PC-3 (cell line): ENCODE data around the gene GNPDA1.

Experiments
- EZH2 ChIP-seq: fragments of 300-600 bp; sonication (generic); IDR thresholded peaks from one replicate; pipeline ENCODE4 v1.6.1; 2017; ENCODE audit warnings: antibody characterized with exemption, mild to moderate bottlenecking, low read length; ENCODE audit not compliant: unreplicated experiment
- TF ChIP-seq, protein P1 (sequence below): fragments of 300-600 bp; sonication (generic); conservative IDR thresholded peaks from 2 replicates; pipeline ENCODE4 v1.5.1; 2017; ENCODE audit warnings: antibody characterized with exemption, low read depth, mild to moderate bottlenecking, low read length

DNA sequence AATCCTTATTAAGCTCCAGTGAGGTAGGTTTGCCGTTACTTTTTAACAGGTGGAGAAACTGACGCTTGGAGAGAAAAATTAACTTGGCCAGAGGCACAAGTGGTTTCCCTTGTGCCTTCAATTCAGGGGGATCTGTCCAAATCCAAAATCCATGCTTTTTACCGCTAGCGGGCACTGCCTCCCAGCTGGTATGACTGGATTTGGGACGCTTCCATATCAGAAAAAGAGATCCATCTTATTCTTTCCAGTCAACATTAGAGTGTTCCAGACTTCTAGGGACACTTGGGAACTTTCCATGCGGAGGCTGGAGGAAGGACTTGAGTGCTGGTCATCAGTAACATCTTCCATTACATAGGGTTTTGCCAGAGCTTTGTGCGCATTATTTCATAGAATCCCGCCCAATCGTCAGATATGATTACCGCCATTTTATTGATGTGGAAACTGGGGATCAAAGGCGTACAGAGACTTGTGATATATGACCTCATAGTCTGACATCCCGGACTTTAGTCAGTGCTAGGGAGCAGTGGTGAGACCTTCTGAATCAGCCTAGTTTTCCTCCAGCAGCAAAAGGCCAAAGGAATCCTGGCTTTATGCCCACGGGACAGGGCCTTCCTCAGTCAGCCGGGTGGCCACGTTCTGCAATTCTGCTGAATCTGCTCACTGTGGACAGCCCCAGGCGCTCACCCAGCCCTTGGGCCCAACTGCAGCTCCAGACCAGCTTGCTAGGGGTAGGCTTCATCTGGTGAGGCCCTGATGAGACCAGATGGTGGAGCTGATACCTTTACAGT, 1.1 kb upstream of the GNPDA1 start:
- TF ChIP-seq, protein P1, sequence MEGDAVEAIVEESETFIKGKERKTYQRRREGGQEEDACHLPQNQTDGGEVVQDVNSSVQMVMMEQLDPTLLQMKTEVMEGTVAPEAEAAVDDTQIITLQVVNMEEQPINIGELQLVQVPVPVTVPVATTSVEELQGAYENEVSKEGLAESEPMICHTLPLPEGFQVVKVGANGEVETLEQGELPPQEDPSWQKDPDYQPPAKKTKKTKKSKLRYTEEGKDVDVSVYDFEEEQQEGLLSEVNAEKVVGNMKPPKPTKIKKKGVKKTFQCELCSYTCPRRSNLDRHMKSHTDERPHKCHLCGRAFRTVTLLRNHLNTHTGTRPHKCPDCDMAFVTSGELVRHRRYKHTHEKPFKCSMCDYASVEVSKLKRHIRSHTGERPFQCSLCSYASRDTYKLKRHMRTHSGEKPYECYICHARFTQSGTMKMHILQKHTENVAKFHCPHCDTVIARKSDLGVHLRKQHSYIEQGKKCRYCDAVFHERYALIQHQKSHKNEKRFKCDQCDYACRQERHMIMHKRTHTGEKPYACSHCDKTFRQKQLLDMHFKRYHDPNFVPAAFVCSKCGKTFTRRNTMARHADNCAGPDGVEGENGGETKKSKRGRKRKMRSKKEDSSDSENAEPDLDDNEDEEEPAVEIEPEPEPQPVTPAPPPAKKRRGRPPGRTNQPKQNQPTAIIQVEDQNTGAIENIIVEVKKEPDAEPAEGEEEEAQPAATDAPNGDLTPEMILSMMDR = no peak
- no peak for TF ChIP-seq EZH2
